HG03378 (cell line): Measurements from ENCODE around the gene DIAPH1.

ENCODE experiments used
- ATAC-seq: cut with Tn5 transposase; IDR thresholded peaks from one replicate; pipeline ENCODE4 v1.9.1; 2021; ENCODE audit warnings: mild to moderate bottlenecking, moderate library complexity; ENCODE audit not compliant: unreplicated experiment

Gene DIAPH1

DNA sequence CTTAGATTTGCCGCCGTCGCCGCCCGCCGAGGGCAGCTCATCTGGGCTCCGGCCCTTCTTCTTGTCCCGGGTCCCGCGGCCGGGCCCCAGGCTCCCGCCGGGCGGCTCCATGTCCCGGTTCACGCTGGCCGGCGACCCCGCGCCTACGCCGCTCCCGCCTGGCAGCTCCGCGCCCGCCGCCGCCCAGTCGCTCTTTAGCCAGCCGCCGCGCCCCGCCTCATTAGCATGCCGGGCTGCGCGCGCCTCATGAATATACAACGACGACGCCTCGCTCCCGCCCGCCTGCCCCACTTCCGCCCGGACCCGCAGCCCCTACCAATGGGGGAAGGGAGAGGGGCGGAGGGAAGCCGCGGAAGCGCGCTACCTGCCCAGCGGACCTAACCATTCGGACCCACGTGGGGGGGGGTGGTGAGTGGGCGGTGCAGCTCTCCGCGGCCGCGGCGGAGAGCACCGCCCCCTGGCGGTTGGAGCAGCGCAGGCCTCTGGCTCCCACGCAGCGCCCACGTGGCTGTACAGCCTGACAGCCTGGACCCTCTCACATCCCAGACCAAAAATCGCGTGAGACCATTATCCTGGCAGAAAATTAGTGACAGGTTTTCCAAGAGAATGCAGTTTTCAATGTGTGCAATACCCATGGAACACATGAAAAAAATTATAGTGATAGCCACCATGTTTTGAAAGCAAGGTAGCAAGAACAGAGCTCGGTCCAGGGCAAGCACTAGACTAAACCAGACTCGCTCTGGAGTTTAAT, at the start of gene DIAPH1:
DIAPH1 (minus strand) TSS at position 197 of the 751 bp plus-strand sequence; CDS start at position 111, 86 bp downstream.
- ATAC-seq: peak; percentile 58

DNA sequence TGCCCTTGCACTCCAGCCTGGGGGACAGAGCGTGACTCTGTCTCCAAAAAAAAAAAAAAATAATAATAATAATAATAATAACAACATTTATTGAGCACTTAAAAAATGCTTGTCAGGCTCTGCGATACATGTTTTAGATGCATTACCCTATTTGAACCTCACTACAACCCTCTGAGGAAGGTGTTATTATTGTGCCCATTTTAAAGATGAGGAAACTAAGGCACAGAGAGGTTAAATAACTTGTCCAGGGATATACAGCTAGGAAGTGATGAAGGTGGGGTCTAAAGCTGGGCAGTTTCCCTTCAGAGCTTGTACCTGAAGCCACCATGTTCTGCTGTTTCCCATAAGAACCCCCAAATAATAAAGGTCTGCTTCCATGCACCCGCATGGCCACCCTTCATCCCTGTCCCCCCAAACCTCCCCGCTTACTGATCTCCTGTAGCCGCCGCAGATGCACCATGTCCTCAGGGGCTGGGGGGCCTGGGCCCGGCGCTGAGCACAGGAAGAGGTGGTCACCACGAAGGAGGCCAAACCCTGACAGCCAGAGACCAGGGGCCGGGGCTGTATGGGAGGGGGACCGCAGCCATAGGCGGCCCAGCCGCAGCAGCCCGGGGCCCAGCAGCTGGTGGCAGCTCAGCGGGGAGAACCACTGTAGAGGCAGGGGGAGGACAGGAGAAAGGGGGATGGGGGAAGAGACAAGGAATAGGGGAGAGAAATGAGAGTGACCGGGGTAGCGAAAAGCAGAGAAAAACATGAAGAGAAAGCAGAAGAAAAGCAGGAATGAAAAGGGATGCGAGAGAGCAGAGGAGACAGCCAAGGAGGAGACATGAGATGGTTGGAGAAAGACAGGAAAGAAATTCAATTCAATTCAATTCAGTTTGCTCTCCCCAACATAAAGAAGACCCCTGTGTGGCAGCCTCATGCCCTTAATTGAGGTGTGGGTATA, 47.5 kb upstream of the DIAPH1 start:
- ATAC-seq: no peak

DNA sequence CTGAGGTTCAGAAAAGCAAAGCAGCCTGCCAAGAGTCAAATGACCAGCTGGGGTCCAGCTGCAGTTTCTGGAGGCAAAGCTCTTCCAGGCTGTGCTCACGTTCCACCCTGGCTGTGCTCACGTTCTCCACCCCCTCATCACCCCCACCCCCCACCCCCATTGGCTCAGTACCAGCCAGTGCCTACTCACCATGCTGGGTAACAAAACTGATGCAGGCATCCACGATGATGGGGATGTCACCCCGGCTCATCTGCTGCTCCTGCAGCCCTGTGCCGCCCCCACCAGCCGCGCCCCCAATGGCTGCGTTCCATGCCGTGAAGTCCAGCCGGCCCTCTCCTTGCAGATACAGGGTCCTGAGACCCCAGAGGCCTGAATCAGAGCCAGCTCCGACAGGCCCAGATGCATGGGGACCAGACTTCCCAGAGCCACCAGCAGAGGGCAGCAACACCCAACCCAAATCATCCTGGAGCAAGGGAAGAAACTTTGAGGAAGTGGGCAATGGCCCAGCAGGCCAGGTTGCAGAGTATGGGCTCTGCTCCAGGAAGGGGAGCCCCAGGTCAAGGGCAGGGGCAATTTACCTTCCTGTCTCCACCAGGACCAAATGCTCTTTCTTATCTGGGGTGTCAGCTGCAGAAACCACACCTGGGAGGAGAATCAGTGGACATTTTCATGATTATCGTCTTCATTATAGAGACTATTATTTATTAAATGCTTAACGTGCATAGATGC, 46.1 kb upstream of the DIAPH1 start:
- peak; percentile 96 for ATAC-seq

DNA sequence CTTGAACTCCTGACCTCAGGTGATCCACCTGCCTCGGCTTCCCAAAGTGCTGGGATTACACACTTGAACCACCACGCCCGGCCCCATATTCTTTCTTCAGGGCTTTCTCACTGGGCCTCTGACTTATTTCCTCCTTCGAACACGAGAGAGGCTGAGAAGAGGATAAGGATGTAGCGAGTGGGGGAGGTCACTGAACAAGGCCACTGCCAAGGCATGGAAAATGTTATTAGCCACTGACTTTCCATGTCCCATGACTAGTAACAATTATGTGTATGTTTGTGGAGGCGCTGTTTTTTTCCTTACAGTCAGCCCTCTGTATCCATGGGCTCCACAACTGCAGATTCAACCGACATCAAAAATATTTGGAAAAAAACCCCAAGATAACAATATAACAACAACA, 44.7 kb upstream of the DIAPH1 start:
- ATAC-seq: no peak

DNA sequence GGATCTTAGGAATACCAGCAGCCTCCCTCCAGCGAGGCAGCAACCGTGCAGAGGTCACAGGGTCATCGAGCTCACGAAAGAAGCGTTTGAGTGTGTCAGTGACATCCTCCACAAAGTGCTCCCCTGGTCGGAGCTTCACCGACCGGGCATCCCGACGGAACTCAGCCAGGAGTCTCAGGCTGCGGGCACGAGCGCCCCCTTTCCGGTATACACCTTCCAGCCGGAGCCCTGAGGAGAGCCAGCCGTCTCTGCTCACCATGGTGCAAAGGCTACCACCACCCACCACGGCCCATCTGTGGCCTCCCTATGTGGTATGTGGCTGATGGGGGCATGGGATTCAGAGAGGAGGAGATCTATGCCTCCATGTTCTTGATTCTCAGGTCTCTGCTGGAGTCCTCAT, 43.2 kb upstream of the DIAPH1 start:
- no peak for ATAC-seq

DNA sequence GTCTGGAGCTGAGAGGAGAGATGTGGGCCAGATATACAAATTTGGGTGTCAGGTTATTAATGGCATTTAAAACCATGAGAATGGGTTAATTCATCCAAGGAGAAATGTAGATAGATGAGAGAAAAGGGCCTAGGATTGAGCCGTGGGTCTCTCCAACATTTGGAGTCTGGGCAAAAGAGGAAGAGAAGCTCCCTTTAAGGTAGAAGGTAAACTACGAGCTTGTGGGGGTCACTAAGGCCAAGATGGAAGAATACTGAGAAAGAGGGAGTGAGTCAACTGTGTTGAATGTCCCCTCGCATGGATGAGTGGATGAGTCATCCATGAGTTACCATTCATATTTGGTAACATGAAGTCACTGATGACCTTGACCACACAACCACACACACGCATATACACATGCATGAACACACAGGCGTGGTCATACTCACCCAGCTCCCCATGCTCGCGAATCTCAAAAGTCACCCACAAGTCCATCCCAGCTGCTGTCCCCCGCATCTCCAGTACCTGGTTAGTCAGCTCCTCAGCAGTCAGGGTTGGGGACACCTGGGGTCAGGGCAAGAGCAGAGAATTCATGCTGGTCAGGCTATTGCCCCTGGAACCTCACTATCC, 39.2 kb upstream of the DIAPH1 start:
- no peak for ATAC-seq

DNA sequence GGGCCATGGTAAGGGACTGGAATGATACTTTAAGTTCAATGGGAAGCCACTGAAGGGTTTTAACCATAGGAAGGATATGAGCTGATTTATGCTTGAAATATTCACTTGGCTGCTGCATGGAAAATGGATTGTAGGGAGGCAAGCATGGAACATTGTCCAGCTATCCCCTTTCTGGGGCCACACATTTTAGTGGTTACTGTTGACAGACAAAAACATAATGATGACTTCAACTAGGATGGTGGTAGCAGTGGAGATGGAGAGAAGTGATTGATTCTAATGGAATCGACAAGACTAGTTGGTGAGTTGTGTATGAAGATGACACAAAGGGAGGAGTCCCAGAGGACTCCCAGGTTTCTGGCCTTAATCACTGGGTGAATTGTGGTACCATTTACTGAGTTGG, 38.6 kb upstream of the DIAPH1 start:
- no peak for ATAC-seq

DNA sequence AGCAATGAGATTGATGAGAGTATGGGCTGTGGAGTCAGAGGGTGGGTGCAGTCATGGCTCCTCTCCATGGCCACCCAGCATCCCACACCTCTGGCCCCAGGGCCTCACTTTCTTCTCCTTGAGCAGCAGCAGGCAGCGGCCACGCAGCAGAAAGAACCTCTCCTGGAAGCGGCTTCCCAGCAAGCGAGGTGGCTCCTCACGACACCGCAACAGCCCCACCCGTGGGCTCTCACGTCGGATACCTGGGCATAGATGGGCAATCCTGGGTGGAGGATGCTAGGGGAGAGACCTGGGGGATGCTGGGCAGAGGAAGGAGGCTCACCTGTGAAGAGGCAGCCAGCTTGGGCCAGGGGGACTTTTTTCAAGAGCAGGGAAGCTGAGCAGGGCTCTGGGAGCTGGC, 37.6 kb upstream of the DIAPH1 start:
- no peak for ATAC-seq

DNA sequence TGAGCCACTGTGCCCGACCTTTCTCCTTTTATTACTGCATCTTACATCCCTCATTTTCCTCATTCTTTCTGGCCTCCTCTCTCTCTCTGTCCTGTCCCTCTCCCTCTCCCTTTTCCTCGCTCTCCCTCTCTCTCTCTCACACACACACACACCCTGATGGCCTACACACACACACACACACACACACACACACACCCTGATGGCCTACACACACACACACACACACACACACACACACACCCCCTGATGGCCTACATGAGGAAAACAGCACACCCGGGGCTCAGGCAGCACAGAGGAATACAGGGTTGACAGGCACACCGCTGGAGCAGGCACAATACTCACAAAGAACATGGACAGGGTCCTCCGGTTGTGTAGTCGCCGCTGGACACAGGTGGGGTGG, 36.2 kb upstream of the DIAPH1 start:
- ATAC-seq: no peak

DNA sequence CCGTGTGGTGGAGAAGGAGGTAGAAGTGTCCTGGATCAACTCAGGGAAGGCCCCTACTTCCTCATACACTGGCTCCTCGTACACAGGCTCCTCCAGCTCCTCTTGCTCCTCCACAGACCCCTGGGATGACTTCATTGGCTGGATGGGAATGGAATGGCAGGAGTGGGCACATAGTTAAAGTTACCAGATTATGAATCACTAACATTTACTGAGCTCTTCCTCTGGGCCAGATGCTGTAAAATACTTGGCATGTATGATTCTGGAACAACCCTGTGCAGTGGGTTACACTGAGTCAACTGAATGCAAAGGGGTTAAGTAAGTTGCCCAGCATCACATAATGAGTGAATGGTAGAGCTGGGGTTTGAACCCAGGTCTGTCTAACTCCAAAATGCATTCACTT, 35.5 kb upstream of the DIAPH1 start:
- ATAC-seq: no peak

DNA sequence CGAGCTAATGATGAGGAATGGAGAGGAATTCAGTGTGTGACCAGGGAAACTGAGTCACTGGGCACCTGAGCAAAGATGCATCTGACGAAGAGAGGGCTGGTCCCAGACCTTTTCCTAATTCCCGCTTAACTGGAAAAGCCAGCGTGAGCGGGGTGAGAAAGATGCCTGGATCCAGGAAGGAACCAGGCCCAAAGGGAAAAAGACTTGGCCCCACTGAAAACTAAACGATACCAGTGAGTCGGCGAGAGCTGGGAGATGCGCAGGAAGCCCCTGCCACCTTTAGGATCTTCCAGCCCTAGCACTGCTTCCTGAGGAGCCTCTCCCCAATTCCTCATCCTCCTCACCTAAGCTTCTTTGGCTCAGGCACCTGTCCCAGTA, 32.9 kb upstream of the DIAPH1 start:
- no peak for ATAC-seq

DNA sequence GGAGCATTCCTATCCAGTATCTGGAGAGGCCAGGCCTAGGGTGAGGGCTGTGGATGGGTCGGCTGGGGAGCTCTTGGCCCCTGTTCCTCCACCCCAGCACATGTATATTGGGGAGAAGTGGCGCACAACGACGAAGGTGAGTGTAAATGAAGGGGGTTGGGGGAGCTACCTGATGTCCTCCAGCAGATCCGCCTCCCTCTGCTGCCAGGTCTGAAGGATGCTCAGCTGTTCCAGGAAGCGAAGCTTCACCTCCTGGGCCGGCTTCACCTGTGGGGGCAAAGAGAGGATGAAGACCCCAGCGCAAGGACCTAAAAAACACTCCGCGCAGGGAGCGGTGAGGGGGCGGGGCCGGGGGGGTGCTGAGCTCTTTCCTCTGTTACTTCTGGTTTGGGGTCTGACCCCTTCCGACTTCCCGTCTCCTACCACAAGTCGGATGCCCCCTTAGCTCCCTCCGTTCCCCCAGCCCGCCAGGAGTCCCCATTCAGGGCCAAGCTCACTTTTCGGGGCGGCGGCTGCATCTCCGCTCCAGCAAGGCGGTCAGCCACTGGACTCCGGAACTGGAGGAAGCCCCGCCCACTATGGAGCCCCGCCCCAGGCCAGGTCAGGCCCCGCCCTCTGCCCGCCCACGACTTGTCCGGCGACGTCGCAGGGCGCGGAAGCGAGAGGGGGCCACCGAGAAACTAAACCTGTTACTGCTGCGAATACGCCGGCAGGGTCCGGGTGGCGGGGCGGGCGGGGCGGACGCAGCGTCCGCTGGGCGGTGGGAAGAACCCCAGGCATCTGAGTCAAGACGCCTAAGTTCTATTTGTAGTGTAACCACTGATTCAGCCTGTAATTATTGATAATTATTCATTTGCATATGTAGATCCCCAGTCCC, 32.3 kb upstream of the DIAPH1 start, which contains the start of gene FCHSD1:
FCHSD1 (minus strand) TSS at position 568 of the 877 bp plus-strand sequence; CDS start at position 518, 50 bp downstream.
- ATAC-seq: peak; percentile 68

DNA sequence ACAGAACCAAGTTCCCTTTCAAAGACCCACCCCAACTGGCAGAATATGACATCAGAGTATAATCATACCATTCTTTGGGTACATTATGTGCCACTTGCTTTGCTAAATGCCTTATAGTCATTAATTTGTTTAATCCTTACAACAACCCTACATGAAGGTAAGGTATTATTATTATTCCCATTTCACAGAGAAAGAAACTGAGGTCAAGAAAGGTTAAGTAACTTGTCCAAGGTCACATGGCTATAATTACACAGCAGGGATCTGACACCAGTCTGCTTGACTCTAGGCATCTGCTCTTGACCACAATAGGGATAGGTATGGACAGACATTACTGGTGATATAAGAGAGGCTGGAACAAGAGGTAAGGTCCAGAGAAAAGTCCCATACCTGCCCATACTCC, 31.2 kb upstream of the DIAPH1 start:
- no peak for ATAC-seq

DNA sequence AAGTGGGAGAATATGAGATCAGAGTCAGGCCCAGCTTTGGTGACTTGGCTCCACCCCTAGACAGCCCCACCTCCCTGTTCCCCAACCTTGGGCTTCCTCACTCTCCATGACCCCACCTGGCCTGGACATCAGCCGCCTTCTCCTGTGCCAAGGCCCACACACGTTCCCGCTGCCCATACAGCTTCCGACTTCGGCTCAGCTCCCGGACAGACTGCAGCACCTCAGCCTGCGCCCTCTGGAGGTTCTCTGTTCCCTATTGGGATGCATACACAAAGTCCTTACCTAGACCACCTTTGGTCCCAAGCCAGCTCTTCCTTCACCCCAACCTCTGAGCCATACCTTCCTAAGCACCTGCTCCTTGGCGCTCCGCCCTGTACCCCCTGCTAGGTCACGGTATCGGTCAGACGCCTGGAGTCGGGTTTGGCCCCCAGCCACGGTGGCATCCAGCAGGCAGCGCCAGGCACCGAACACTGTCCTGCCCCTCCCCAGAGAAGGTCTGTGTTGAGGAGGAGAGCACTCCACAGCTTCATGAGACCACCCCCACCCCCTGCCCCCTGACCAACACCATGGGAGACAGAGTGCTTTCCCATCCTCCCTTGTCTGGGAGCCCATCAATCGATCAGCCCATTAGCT, 30.4 kb upstream of the DIAPH1 start:
- no peak for ATAC-seq

DNA sequence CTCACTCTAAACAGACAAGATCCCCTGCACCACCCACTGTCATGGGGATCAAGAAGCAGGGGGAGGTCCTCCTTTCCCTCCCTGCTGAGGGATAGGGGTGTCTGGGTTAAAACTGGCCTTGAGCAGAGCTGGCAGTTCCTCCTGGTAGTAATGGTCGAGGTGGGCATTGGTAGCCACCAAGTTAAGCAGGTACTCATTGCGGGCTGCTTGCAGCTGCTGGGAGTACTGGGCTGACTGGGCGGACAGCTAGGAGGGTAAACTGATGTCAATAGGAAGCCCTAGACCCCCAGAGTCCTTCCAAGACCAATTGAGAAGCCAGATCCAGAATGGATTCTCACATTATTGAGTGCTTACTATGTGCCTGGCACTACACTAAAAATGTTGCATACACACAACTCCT, 29.1 kb upstream of the DIAPH1 start:
- no peak for ATAC-seq

DNA sequence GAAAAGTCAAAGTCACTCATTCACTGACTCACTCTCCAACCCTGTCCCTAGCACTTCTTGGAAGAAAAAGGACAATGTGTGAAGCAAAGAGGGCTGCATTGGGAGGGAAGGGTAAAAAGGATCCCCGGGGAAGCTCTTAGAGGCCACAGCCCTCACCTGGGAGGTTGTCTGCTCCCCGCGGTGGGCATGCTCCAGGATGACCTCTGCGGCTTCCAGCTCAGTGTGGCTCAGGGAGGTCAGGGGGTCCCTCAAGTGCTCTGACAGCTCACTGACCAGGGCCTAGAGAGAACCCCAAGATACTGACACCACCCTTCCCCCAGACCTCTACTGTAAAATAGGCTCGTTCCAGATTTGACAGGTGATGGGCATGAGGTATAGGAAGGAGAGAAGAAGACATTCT, 28.4 kb upstream of the DIAPH1 start:
- no peak for ATAC-seq

DNA sequence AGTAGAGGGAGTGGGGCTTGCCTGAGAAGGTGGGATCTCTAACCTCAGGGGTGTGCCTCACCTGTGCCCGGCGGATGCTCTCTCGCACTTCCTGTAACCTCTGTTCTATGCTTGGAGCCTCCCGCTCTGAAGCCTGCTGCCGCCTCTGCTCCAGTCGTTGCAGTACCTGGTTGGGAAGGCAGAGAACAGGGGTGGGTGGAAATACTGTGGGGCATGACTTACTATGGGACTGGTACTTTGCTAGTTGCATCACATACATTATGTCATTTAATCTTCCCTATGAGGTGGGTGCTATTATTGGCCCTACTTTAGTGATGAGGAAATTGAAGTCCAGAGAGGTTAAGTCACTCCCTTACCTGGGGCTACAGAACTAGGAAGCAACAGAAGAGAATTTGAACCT, 27.2 kb upstream of the DIAPH1 start:
- no peak for ATAC-seq

DNA sequence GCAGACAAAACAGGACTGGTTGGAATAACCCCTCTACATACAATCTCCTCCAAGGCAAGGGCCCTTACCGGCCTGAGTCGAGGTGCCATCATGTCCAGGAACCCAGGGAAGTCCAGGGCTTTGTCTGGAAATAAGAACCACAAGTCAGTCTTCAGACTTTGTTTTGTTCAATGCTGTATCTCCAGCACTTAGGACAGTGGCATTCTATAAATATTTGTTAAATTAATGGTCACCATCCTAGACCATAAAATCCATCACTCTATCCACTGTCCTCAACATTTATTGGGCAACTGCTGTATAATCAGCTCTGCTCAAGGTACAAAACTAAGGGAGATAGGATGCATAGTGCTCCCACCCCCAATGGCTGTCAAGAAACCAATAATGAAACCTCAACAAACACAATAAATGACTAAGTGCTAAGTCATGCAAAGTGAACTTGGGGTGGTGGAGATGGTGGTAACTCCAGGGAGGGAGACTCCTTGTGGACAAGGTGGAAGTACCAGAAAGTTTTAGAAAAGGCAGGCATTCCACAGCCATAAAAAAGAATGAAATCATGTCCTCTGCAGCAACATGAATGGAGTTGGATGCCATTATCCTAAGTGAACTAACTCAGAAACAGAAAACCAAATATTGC, 23.0 kb upstream of the DIAPH1 start:
- peak; percentile 53 for ATAC-seq

DNA sequence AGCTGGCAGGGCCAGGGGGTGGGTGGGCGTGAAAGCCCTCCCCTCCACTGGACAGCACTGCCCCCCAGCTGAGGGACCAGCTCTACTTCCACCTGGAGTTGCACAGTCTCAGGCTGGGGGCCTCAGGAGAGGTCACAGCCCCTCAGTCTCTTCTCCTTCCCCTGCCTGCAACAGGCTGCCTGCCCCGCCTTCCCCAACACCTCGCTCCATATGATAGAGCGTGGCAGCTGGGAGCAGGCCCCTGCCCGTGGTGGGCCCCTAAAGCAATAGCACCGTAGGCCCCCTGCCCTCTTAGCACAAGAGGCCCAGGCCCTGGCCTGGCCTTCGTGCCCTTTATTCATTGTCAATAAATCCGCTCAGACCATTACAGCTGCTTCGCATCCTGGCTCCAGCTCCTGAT, 21.9 kb upstream of the DIAPH1 start:
- no peak for ATAC-seq
